ENCODE data around the gene CACNG7.

GRCh38 chr19:53944933-53945332 is 35.9 kb downstream of the CACNG7 start:
- TF ChIP-seq SP1 (IDR thresholded peaks at IDR 0.05) (no peak), REST (IDR thresholded peaks at IDR 0.05) (no peak), JUND (IDR thresholded peaks at IDR 0.05) (no peak), CTCF (IDR thresholded peaks at IDR 0.05; ENCODE audit: low read depth, low read length, missing input control) (no peak), MAX (IDR thresholded peaks at IDR 0.05) (no peak), EGR1 (IDR thresholded peaks at IDR 0.05; ENCODE audit: low read depth in 2 of 2) (no peak), RAD21 (IDR thresholded peaks at IDR 0.05) (no peak), ATF3 (IDR thresholded peaks at IDR 0.05) (no peak), HNF4G (IDR thresholded peaks at IDR 0.05) (no peak), GABPA (IDR thresholded peaks at IDR 0.05 in 1 of 2, conservative IDR thresholded peaks at IDR 0.05 in 1 of 2) (no peak), ZBTB33 (IDR thresholded peaks at IDR 0.05) (no peak)
